ENCODE measurements around the gene CTPS1.
A peak's percentile ranks its signal among the peaks of the same experiment; 100 is the strongest.

The CTPS1 gene

DNA sequence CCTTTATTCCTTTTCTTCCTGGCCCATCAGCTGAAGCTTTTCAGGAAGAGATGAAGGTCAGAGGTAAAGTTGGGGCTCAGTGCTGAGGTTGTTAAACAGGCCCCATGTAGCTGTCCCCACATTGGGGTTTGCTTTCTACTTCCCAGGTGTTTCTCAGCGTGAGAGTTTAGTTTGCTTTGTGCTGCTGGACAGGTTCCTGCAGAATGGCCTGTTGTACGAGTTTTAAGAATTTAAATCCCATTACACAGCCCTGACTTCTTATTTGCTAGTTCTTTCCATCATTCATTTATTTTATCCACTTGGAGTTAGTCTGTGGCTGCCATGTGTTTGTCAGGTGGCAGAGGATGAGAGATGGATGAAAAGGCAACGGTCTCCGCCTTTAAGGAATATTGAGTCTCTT is 19.2 kb downstream of the CTPS1 start:
- no peak for DNase-seq (ENCODE audit: low read depth)

DNA sequence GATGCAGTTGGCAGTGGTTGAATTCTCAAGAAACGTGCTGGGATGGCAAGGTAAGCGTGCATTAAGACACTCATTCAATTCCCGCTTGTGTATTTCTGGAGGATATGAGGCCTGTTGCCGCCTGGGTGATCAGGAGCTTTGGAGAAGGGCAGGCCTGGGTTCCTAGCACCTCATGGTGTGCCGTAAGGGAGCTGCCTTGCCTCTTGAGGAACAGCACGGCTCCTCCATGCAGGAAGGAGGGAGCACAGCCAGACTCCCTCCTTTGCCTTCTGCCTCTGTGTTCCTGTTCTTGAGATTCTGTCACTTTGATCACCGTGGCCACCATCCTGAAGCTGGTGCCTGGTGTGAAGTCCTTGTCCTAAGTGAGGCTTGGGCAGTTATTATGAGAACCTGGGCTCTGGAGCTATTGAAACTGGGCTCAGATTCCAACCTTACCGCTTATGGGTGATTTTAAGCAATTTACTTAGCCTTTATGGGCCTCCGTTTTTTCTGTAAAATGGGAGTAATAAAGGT is 23.7 kb downstream of the CTPS1 start:
- no peak for DNase-seq (ENCODE audit: low read depth)

DNA sequence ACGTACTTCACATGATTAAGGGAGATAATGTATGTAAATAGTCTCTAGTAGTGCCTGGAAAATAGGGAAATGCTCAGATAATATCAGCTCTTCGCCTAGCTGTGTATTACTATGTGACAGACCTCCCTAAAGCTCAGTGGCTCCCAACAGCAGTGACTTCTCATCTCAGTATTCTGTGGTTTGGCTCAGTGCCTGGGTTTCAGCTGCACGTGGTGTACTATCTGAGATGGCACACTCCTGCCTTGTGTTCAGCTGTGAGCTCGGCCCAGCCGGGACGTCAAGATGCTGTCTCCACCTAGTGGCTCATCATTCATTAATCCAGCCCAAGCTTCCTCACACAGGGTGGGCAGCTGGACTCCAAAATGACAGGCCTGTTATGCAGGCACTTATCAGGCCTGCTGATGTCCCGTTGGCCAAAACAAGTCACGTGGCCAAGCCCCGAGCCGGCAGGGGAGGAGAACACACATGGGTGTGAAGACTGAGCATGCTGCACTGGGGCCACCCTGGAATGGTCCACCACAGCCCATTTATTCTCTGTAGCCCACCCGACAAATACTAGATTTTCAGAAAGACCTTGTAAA is 24.2 kb downstream of the CTPS1 start:
- peak; percentile 100 for DNase-seq (ENCODE audit: low read depth)

DNA sequence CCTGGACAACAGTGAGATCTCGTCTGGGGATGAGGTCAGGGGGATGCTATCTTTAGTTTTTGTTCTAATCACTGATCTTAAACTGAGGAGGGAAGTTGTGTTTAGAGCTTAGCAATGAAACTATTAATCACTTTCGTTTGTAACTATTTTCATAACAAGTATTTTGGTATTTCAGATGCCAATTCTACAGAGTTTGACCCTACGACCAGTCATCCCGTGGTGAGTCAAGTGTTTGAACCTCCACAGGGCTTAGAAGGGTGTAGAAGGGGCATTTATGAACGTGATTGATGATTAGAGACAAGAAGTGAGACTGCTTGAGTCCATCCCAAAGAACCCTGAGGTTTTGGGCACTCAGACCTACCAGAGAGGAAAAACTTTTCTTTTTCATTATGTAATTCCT is 26.4 kb downstream of the CTPS1 start:
- no peak for DNase-seq (ENCODE audit: low read depth)

DNA sequence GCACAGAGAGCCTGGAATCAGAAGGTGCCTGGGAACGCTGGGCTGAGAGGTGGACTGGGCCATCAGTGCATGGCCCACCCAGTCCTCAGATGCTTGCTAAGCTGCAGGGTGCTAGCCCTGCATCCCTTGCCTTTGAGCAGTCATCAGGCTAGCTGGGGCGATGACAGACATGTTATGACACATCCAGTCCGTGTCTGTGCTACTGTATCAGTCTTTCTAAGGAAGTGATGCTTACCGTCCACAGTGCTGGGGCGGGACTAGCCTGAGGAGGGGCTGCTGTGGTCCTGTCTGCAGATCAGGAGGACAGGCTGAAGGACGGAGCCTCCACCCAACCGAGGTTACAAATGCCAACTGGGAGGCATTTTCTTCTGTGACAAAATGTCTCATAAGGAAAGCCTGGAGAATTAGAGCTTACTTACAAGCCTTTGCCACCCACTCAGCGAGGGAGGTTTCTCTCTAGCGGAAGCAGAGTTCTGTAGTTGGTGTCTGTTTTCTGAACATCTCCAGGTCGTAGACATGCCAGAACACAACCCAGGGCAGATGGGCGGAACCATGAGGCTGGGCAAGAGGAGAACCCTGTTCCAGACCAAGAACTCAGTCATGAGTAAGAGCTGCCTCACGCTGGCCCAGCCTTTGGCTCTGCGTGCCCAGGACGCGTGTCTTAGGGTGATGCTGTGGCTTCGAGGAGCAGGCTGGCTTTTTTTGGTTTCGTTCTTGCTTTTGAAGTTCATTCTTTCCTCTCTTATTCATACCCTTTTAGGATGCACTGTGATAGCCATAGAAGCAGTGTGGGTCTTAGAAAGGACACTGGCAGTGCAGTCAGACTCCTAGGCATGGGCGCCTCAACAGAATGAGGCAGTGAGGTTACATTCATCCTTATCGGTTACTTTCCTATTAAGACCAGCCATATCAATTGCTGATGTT is 27.7 kb downstream of the CTPS1 start:
- DNase-seq (ENCODE audit: low read depth) = no peak

DNA sequence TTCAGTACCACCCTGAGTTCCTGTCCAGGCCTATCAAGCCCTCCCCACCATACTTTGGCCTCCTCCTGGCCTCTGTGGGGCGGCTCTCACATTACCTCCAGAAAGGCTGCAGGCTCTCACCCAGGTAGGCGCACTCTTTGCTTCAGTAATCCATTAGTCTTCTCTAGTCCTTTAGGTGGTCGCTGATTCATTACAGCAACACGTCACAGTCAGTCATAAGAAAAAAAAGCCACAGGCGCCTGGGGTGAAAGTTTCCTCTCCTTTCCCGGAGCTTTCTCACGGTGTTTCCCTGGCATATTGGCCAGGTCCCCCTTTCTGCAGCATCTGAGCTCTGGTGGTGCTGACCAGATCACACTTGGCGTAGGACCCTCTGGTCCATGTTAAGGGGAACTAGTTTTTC is 30.0 kb downstream of the CTPS1 start:
- no peak for DNase-seq (ENCODE audit: low read depth)

DNA sequence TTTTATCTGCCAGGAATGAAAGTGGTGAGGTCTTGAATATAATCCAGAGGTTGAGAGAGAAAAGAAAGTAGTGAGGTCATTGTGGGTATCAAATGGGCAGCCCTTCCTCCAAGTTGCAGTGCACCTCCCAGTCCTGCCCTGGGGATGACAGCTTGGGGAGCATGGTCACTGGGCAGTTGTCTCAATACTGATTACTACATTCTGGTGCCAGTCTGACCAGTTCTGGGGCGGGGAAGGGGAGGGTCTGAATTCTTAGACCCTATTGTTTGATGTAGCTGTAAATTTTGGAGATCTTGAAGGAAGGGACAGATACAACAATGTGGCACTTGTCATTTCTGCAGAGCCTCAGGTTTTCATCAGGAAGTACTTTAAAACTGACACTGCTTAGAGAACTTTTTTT is 30.8 kb downstream of the CTPS1 start:
- DNase-seq (ENCODE audit: low read depth) = no peak

DNA sequence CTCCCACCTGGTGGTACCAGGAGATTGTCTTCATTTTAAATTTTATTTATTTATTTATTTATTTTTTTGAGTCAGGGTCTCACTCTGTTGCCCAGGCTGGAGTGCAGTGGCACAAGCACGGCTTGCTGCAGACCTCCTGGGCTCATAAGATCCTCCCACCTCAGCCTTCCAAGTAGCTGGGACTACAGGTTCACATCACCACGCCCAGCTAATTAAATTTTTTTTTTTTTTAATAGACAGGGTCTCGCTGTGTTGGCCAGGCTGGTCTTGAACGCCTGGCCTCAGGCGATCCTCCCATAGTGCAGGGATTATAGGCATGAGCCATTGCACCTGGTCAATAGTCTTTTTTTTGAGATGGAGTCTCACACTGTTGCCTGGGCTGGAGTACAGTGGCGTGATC is 33.5 kb downstream of the CTPS1 start:
- no peak for DNase-seq (ENCODE audit: low read depth)

DNA sequence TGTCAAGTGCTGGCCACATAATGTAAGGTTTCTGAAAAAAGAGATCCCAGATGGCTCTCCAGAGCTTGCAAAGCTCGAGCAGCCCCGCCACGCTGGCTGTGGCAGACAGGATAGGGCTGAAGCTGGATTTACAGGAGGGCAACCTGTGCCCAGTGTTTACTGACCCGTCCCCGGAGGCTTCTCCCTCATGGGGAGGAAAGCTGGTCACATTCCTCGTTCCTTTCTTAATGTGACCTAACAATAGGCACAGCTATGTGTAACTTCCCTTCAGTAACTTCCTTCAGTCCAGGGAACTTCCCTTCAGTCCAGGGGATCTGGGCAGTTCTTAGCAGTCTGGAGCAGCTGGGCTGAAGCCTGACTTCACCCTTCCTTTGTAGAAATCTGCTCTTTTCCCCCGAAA is 34.3 kb downstream of the CTPS1 start:
- no peak for DNase-seq (ENCODE audit: low read depth)

DNA sequence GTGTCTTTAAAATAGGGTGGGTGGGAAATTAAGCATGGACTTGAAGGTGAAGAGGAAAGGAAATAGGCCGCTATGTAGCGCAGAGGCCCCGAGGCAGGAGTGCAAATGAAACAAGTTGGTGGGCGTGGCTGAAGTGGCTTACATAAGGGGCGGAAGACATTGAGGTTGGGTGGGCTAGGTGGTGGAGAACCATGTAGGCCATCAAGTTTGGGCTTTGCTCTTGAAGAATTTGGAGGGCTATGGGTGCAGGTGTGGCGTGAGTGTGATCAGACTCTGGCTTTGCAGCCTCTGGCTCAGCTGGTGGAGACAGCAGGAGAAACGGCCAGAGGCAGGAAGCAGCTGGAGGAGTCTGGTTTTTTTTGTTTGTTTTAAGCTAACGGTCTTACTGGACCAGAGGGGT is 35.4 kb downstream of the CTPS1 start:
- DNase-seq (ENCODE audit: low read depth) = no peak

DNA sequence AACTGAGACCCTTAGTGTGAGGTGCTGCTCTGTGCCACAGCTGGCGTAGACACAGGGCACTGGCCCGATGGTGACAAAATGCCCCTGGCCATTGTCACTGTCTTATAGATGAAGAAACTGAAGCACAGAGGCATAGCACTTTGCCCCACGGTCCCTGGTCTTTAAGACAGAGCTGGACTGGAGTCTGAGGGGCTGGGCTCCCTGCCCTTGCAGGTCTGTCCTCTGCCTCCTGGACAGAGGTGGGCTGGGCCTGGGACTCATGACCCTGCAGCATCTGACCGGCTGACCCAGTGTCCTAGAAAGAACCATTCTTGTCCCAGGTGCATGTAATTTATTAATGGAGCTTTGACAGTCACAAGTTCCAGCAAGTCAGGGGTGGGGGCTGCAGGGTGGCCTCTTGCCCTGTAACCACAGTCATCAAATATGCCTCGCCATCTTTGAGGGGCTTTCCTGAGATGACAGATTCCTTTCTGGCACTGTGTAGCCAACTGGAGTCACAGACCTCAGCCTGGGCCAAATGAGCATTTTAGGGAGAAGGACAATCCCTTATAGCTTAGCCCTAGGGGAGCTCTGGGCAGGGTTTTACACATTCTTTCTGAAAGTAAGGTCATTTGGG is 35.9 kb downstream of the CTPS1 start:
- no peak for DNase-seq (ENCODE audit: low read depth)

DNA sequence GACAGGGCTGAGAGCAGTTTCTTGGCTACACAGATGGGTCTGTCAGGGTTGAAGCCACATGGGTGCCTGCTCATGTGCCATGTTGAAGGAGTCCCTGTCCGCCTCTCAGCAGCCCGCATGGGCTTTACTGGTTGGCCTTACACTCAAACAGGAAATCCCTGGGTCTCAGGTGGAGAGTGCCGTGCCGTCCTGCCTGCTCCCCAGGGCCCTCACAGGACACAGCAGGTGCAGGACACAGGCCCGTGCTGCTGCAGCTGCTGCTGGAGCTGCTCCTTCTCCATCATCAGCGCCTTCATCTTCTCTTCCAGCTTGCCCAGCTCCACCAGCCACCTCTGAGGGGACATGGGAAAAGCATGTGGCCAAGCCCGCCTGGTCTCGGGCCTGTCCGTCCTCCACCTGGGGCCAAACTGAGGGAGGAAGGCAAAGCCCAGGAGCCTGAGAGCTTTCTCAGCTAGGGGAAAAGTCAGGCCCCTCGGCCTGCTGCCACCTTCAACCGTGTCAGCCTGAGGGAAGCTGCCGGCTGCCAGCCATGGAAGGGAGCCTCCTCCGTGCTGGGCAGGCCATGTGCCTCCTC is 36.5 kb downstream of the CTPS1 start:
- no peak for DNase-seq (ENCODE audit: low read depth)

DNA sequence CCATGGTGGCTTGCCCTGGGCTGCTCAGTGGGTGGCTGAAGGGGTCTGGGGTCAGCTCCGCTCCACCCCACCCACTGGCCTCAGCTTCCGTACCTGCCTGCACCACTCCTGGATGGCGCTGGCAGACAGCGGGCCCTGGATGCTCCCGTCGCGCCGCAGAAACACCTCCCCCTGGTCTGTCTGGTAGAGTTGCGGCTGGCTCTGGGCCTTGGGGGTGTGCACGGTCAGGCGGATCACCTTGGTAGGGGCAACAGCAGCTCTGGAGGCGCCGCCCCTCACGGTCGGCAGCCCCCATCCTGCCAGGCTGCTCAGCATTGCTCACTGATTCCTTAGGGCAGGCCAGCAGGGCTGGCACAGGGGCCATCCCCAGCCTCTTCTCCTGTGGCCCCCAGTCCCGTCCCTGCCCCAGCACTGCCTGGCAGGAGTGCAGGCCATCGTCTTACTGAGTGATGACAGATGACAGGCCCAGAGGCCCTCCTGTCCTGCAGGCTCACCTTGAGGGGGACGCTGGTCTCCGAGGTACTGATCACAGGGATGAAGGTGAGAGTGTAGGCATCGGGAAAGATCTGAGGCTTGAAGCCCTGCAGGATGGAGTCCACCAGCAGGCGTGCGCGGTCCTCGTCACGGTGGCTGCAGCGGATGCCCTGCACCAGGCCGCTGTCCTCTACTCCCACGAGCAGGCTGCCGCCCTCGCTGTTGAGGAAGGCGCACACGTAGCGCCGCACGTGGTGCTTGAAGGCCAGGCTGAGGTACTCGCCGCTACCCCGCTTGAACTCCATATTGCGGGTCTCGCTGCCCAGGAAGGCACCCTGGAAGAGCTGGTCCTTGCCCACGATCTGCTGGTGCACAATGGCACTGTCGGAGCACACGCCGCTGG is 37.9 kb downstream of the CTPS1 start:
- DNase-seq (ENCODE audit: low read depth) = no peak

DNA sequence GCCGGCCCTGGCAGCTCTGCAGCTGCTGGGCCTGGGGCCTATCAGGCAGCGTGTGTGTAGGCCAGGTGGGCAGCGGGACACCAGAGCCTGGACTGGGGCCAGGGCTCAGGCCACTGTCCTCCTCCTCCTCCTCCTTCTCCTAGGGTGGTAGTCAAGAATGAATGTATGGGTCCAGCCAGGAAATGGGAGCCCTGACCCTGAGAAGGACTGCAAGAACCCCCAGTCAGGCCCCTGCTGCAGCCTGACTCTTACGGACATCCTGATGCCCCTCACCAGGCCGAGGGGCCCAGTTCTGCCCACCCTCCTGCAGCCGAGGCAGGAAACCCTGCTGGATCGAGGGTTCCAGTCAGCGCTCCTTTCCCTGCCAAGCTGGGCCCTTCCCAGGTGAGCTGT is 38.5 kb downstream of the CTPS1 start:
- no peak for DNase-seq (ENCODE audit: low read depth)

DNA sequence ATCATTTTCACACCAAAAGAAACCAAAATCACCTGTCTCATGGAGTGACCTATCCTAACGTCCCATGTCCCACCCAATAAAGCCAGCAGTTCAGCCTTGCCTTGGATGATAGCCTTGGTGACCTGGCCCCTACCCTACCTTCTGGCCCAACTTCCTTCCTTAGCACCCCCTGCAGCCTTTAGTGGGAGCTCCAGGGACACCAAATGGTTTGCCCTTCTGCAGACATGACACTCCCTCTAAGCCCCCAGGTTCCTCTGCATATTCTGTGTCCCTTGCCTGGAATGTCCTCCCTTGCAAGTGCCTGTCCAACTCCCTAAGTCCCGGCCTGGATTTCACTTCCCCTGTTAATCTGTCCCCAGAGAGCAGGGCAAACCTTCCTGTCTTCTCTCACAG is 39.9 kb downstream of the CTPS1 start:
- no peak for DNase-seq (ENCODE audit: low read depth)

DNA sequence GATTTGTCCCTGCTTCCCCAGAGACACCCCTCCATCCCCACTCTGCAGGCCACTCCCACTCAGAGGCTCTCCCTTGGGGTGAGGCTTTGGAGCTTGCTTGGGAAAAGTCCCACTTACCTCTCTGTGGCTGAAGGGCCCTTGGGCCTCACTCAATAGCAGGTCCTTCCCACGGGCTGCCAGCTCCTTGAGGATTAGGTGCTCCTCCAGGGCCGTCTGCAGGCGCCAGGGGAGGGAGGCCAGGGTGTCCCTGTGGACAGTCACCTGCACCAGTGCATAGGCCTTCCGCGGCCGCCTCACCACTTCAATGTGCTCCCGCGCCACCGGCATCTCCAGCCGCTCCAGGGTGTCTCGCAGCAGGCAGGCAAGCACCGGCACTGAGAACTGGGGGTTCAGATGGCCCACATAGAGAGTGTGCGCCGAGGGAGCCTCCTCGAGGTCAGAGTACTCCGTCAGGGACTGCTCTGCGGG is 40.6 kb downstream of the CTPS1 start:
- no peak for DNase-seq (ENCODE audit: low read depth)

DNA sequence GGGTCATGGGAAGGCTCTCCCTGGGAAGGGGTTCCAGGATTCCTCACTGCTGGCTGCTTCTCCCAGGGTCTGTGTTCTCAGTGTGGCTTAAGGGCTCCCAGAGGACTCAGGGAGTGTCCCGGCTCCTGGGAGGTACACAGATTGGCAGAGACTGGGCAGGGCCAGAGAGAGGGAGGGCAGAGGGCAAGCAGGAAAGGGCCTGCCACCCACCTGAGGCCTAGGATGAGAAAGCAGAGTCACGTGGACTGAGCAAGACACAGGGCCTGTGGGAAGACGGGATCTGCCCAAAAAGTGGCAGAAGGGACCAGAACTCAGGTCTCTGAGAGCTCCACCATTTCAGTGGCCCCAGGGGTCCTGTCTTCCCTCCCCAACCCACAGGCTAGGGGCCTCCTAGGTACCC is 41.2 kb downstream of the CTPS1 start:
- no peak for DNase-seq (ENCODE audit: low read depth)

DNA sequence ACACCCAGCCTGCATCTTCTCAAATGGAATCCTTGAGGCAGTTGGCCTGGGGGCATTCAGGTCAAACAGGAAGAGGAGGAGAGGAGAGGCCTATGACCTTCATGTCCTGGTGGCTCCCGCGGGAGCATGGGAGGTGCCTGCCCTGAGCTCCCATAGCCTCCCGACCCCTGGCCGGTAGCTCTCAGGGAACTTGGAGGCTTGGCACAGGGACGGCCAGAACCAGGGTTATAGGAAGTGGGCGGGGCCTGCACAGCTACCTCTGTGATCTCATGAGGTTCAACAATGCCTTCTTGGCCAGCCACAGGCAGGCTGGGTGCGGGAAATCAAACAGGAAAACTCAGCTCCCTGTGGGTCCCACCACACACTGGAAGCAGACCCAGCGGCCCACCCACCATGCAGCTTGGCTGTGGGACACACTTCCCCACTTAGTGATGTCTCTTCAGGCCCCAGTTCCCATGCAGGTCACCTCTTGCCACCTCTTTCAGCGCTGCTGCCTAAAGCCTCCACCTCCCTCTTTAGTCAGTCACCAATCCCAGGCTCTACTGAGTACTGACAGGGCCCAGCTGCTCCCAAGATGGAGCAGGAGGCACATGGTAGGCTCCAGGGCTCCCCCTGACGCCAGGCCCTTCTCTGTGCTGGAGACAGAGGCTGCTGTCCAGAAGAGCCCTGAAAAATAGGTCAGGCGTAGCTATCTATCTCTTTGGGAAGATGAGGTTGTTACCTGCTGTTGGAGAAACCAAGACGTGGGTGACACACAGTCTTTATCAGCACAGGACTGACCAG is 42.2 kb downstream of the CTPS1 start, which contains the start of gene SLFNL1:
Gene SLFNL1, minus strand, starts transcription at position 200 of the 783 bp plus-strand sequence. CDS start 1,065 bp downstream, outside the sequence.
- DNase-seq (ENCODE audit: low read depth) = no peak

DNA sequence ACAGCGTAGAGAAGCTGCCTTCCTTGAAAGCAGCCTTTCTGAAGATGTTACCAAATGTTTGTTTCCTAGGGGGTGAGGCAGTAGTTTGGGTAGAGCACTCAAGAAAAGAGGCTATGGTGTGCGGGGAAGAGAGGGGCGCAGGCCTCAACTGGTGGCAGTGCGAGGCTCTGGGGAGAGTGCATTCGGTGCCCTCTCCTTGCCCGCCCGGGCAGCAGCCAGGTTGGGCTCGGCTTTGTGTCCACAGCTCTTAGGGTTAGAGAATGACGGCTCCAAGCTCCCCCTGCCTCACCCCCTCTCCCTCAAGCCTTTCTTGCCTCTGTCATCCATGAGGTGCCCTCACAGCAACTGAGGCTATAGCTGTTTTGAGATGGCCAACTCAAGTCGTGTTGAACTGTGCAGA is 42.9 kb downstream of the CTPS1 start:
- DNase-seq (ENCODE audit: low read depth) = no peak

DNA sequence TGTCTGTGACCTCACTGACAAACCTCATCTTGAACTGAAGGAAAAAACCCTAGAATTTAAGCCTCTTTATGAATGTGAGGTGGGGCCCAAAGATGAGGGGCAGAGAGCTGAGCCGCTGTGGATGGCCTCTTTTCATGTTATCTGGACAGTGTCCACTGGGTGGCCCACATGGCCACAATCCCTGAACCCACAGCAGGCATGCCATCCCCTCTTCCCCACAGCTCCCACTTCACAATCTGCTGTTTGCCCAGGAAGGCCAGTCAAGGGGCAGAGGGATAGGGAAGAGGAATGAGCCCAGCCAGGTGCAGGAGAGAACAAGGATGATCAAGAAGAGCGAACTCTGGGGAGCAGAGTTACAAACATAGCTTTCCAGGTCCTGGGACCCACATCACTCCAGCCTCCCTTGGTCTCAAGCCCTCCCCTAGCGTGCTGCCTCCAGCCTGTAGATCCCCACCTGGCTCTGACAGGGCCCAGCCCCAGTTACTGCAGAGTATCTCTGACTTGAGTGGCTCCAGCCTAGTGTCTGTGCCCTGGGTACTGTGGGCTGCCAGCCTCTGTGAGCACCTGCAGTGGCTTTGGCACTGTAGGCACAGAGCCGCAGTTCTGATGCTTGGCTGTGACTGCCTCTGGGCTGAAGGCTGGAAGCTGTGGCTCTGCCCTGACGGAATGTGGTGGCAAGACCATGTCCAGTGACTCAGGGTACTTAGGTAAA is 43.9 kb downstream of the CTPS1 start:
- no peak for DNase-seq (ENCODE audit: low read depth)

Data from GM04504 (cell line).